ENCODE data around the gene JAK1. TPM values are rescaled to one million over a fixed set of nuclear protein-coding genes. Genes with fewer than 3 reads are reported as not detected.

JAK1 gene
- total and polyA plus RNA-seq, 9 of the 15 experiments (the other 6 are each of a cell fraction or from before 2014, with no cell fraction given) = 9.7 to 44.1 (median 42.5) TPM

GRCh38 chr1:64903593-64903992 is 62.8 kb downstream of the JAK1 start (continued):
- TF ChIP-seq ZNF347 (CRISPR knock-in tag; IDR thresholded peaks at IDR 0.05; ENCODE audit: low read depth) (no peak), CEBPB (tag; IDR thresholded peaks at IDR 0.05) (no peak)

- Histone ChIP-seq H3K27me3 (ENCODE audit: control insufficient read depth in 2 of 2, insufficient read depth in 2 of 2, low read length in 2 of 2) (no peaks in the 10 kb centered on the region), H3K4me3 (no peak overlapping the region), H3K4me1 (replicated peaks in 1 of 2; ENCODE audit: control insufficient read depth in 2 of 2, insufficient read depth in 2 of 2, low read length in 2 of 2) (peaks cover 0 to 34% of the 10 kb centered on the region in 2 experiments; a peak in 2 of 5 replicates), H3K27ac (ENCODE audit: extremely low read depth, low read depth, low read length) (no peak overlapping the region), H3K9me3 (replicated peaks; ENCODE audit: control insufficient read depth, insufficient read depth, low read depth, low read length) (no peaks in the 10 kb centered on the region), H3K79me2 (ENCODE audit: control insufficient read depth, insufficient read depth, low read length) (peaks cover 27% of the 10 kb centered on the region), H3K9ac (ENCODE audit: insufficient read depth in 1 of 2, low read depth in 2 of 2, low read length in 2 of 2) (no peak overlapping the region), H3K4me2 (ENCODE audit: insufficient read depth, low read length) (no peak overlapping the region), H4K20me1 (replicated peaks; ENCODE audit: control insufficient read depth, insufficient read depth, low read length) (peaks cover 9% of the 10 kb centered on the region; the same call in 1 of the 2 replicates), H2AFZ (ENCODE audit: low read depth, low read length) (no peak overlapping the region), H3K36me3 (ENCODE audit: control insufficient read depth, insufficient read depth, low read length) (no peaks in the 10 kb centered on the region), H3K9me1 (ENCODE audit: control insufficient read depth, insufficient read depth, low read length) (no peaks in the 10 kb centered on the region)
- no peak for FAIRE-seq
- no peak for ATAC-seq
- ChIA-PET CTCF (ENCODE audit: low intra/inter-chr PET ratio) (no interaction called here), POLR2A (interaction anchor here (1.1 kb wide), 1 partner anchor 11 kb away, joined by 3 read pairs; no protein-coding TSS in a partner anchor)
- intact Hi-C loops (cut with micrococcal nuclease) (no loop called here), in situ Hi-C loops (cut with MboI) (no loop called here)
- DNase-seq (ENCODE audit: extremely low read depth in 1 of 4, low spot score in 3 of 4) = no peak
- BruUV-seq (replicated peaks) = no TSS peak
- WGBS (ENCODE audit: insufficient coverage, low coverage, missing lambda C conversion rate) = 57% methylated on average over 2 of the region's 2 CpGs
- peak; percentile 41 for TF ChIP-seq RFX1 (IDR thresholded peaks at IDR 0.05)
- TF ChIP-seq ZBTB1 (CRISPR knock-in tag; IDR thresholded peaks at IDR 0.05; ENCODE audit: borderline replicate concordance, low read depth) = no peak
Measured at GRCh38 chr1:64901663-64902062, 64.7 kb downstream of the JAK1 start.

GRCh38 chr1:64900916-64901315 is 65.4 kb downstream of the JAK1 start:
- 73% methylated on average over 2 of the region's 2 CpGs for WGBS (ENCODE audit: insufficient coverage, low coverage, missing lambda C conversion rate)
- Histone ChIP-seq H3K36me3 (ENCODE audit: control insufficient read depth, insufficient read depth, low read length) (no peaks in the 10 kb centered on the region), H3K79me2 (ENCODE audit: control insufficient read depth, insufficient read depth, low read length) (peaks cover 30% of the 10 kb centered on the region), H3K4me2 (ENCODE audit: insufficient read depth, low read length) (no peak overlapping the region), H4K20me1 (replicated peaks; ENCODE audit: control insufficient read depth, insufficient read depth, low read length) (peaks cover 9% of the 10 kb centered on the region; the same call in 1 of the 2 replicates), H3K27me3 (ENCODE audit: control insufficient read depth in 2 of 2, insufficient read depth in 2 of 2, low read length in 2 of 2) (no peaks in the 10 kb centered on the region), H2AFZ (ENCODE audit: low read depth, low read length) (no peak overlapping the region), H3K9ac (ENCODE audit: insufficient read depth in 1 of 2, low read depth in 2 of 2, low read length in 2 of 2) (no peak overlapping the region), H3K4me1 (replicated peaks in 1 of 2; ENCODE audit: control insufficient read depth in 2 of 2, insufficient read depth in 2 of 2, low read length in 2 of 2) (peaks cover 0 to 31% of the 10 kb centered on the region in 2 experiments; a peak in 3 of 5 replicates), H3K4me3 (no peak overlapping the region), H3K9me1 (ENCODE audit: control insufficient read depth, insufficient read depth, low read length) (no peaks in the 10 kb centered on the region), H3K27ac (ENCODE audit: extremely low read depth, low read depth, low read length) (no peak overlapping the region), H3K9me3 (replicated peaks; ENCODE audit: control insufficient read depth, insufficient read depth, low read depth, low read length) (no peaks in the 10 kb centered on the region)
- intact Hi-C loops (cut with micrococcal nuclease) = no loop called here
- no peak for ATAC-seq
- no peak for FAIRE-seq
- DNase-seq (ENCODE audit: extremely low read depth in 1 of 4, low spot score in 3 of 4) = no peak
- no TSS peak for BruUV-seq (replicated peaks)
- POLR2A ChIA-PET = no interaction called here
- CTCF ChIA-PET (ENCODE audit: low intra/inter-chr PET ratio) = no interaction called here
- in situ Hi-C loops (cut with MboI) = no loop called here
- no peak for TF ChIP-seq KDM2B (CRISPR knock-in tag; IDR thresholded peaks at IDR 0.05)
- TF ChIP-seq USF2 (CRISPR knock-in tag; IDR thresholded peaks at IDR 0.05) = no peak
- no peak for TF ChIP-seq BRD9 (IDR thresholded peaks at IDR 0.05; ENCODE audit: low read depth, partially characterized antibody)
- no peak for TF ChIP-seq CREM (IDR thresholded peaks at IDR 0.05; ENCODE audit: low read depth)
- TF ChIP-seq MYBL2 (IDR thresholded peaks at IDR 0.05; ENCODE audit: low read depth) = no peak
- TF ChIP-seq MYBL2 (CRISPR knock-in tag; IDR thresholded peaks at IDR 0.05; ENCODE audit: borderline replicate concordance) = no peak
- no peak for TF ChIP-seq BRF1 (IDR thresholded peaks at IDR 0.05; ENCODE audit: borderline replicate concordance, extremely low read depth, insufficient read length)
- no peak for TF ChIP-seq ZFP91 (CRISPR knock-in tag; IDR thresholded peaks at IDR 0.05)
- no peak for TF ChIP-seq HNRNPK (IDR thresholded peaks at IDR 0.05; ENCODE audit: low read depth, low read length, poor library complexity, severe bottlenecking)
- TF ChIP-seq EHMT2 (IDR thresholded peaks at IDR 0.05) = no peak

Measured in K562 (cell line).